Mesendoderm (in vitro differentiated cells): ENCODE measurements around the gene UGT1A1.

Experiments
- DNase-seq: peaks from one replicate; pipeline ENCODE4 v3.0.0; 2013
- H2AK5ac ChIP-seq: 2 replicates; pipeline ENCODE4 v1.6.1; 2013; ENCODE audit warnings: low read length, inconsistent platforms
- H2BK120ac ChIP-seq: 2 replicates; pipeline ENCODE4 v1.6.1; 2013; ENCODE audit warnings: low read depth, mild to moderate bottlenecking, low read length, moderate library complexity, mixed read lengths
- H2BK15ac ChIP-seq: replicated peaks from 2 replicates; pipeline ENCODE4 v1.6.1; 2013; ENCODE audit warnings: low read depth, mild to moderate bottlenecking, moderate library complexity
- H2BK5ac ChIP-seq: 2 replicates; pipeline ENCODE4 v1.6.1; 2013; ENCODE audit warnings: low read length, inconsistent platforms
- H3K18ac ChIP-seq: 2 replicates; pipeline ENCODE4 v1.6.1; 2013; ENCODE audit warnings: mild to moderate bottlenecking, low read length, mixed read lengths
- H3K23ac ChIP-seq: one replicate; pipeline ENCODE4 v1.6.1; 2013; ENCODE audit warnings: low read length
- H3K27ac ChIP-seq: 2 replicates; pipeline ENCODE4 v1.5.1; 2013; ENCODE audit warnings: low read depth, mild to moderate bottlenecking, inconsistent platforms, low read length, moderate library complexity
- H3K27me3 ChIP-seq: 2 replicates; pipeline ENCODE4 v1.6.1; 2013; ENCODE audit warnings: low read length, control low read depth, mild to moderate bottlenecking, inconsistent platforms; ENCODE audit not compliant: insufficient read depth, poor library complexity
- H3K36me3 ChIP-seq: 2 replicates; pipeline ENCODE4 v1.6.1; 2013; ENCODE audit warnings: low read length, inconsistent platforms; ENCODE audit not compliant: control insufficient read depth, insufficient read depth
- H3K4ac ChIP-seq: one replicate; pipeline ENCODE4 v1.6.1; 2013; ENCODE audit warnings: low read depth, mild to moderate bottlenecking, low read length, moderate library complexity
- H3K4me1 ChIP-seq: 2 replicates; pipeline ENCODE4 v1.6.1; 2013; ENCODE audit warnings: low read depth, low read length, inconsistent platforms; ENCODE audit not compliant: control insufficient read depth
- H3K4me2 ChIP-seq: 2 replicates; pipeline ENCODE4 v1.6.1; 2013; ENCODE audit warnings: low read length
- H3K4me3 ChIP-seq: 2 replicates; pipeline ENCODE4 v1.5.1; 2013; ENCODE audit warnings: mild to moderate bottlenecking, low read length
- H3K56ac ChIP-seq: one replicate; pipeline ENCODE4 v1.6.1; 2013; ENCODE audit warnings: low read length
- H3K79me1 ChIP-seq: 2 replicates; pipeline ENCODE4 v1.6.1; 2013; ENCODE audit warnings: low read length, inconsistent platforms
- H3K79me2 ChIP-seq: 2 replicates; pipeline ENCODE4 v1.6.1; 2013; ENCODE audit warnings: mild to moderate bottlenecking, low read length; ENCODE audit not compliant: control insufficient read depth, insufficient read depth
- H3K9ac ChIP-seq: 2 replicates; pipeline ENCODE4 v1.6.1; 2013; ENCODE audit warnings: low read length, inconsistent platforms
- H4K5ac ChIP-seq: one replicate; pipeline ENCODE4 v1.6.1; 2013; ENCODE audit warnings: low read length
- H4K8ac ChIP-seq: one replicate; pipeline ENCODE4 v1.6.1; 2013; ENCODE audit warnings: low read depth, mild to moderate bottlenecking, control low read depth, low read length, moderate library complexity
- WGBS: extraction: QIAGEN DNeasy Blood & Tissue Kit; methylation state at CpG from one replicate; pipeline ENCODE4 v1.1.7; 2013; ENCODE audit warnings: low lambda C conversion rate, missing lambda C conversion rate; ENCODE audit not compliant: insufficient coverage; ENCODE audit errors: extremely low coverage; 5-methylcytosine and 5-hydroxymethylcytosine counted together

Gene UGT1A1

GRCh38 chr2:233799087-233799665, 39.1 kb downstream of the UGT1A1 start:
- Histone ChIP-seq H3K4me1 (no peaks in the 10 kb centered on the region), H2AK5ac (no peak overlapping the region), H3K79me1 (no peaks in the 10 kb centered on the region), H3K23ac (no peak overlapping the region), H3K36me3 (no peaks in the 10 kb centered on the region), H2BK120ac (no peak overlapping the region), H3K4ac (no peak overlapping the region), H3K27ac (no peak overlapping the region), H2BK15ac (no peak overlapping the region), H3K56ac (no peak overlapping the region), H2BK5ac (no peak overlapping the region), H3K9ac (no peak overlapping the region), H3K27me3 (no peaks in the 10 kb centered on the region), H3K18ac (no peak overlapping the region), H4K5ac (no peak overlapping the region), H3K4me2 (no peak overlapping the region), H3K79me2 (no peaks in the 10 kb centered on the region), H4K8ac (no peak overlapping the region), H3K4me3 (no peak overlapping the region)
- no CpG with 5 or more reads among the region's 7 CpGs for WGBS
- DNase-seq = peak; percentile 3

GRCh38 chr2:233799716-233800115, 39.6 kb downstream of the UGT1A1 start:
- Histone ChIP-seq H3K27ac (no peak overlapping the region), H3K4me2 (no peak overlapping the region), H2BK120ac (no peak overlapping the region), H3K4me3 (no peak overlapping the region), H3K36me3 (no peaks in the 10 kb centered on the region), H4K8ac (no peak overlapping the region), H3K4ac (no peak overlapping the region), H2AK5ac (no peak overlapping the region), H3K56ac (no peak overlapping the region), H3K27me3 (no peaks in the 10 kb centered on the region), H4K5ac (no peak overlapping the region), H3K23ac (no peak overlapping the region), H3K4me1 (no peaks in the 10 kb centered on the region), H3K79me1 (no peaks in the 10 kb centered on the region), H2BK15ac (no peak overlapping the region), H2BK5ac (no peak overlapping the region), H3K79me2 (no peaks in the 10 kb centered on the region), H3K9ac (no peak overlapping the region), H3K18ac (no peak overlapping the region)
- DNase-seq = no peak
- WGBS = no CpG with 5 or more reads among the region's 5 CpGs

GRCh38 chr2:233800208-233800607, 40.1 kb downstream of the UGT1A1 start:
- Histone ChIP-seq H3K4me3 (no peak overlapping the region), H2AK5ac (no peak overlapping the region), H2BK15ac (no peak overlapping the region), H3K4ac (no peak overlapping the region), H3K56ac (no peak overlapping the region), H3K27ac (no peak overlapping the region), H3K79me2 (no peaks in the 10 kb centered on the region), H4K5ac (no peak overlapping the region), H2BK5ac (no peak overlapping the region), H3K79me1 (no peaks in the 10 kb centered on the region), H3K4me1 (no peaks in the 10 kb centered on the region), H3K27me3 (no peaks in the 10 kb centered on the region), H3K23ac (no peak overlapping the region), H3K18ac (no peak overlapping the region), H4K8ac (no peak overlapping the region), H3K4me2 (no peak overlapping the region), H3K36me3 (no peaks in the 10 kb centered on the region), H2BK120ac (no peak overlapping the region), H3K9ac (no peak overlapping the region)
- WGBS = no CpG with 5 or more reads among the region's 7 CpGs
- no peak for DNase-seq

GRCh38 chr2:233801357-233802131, 41.5 kb downstream of the UGT1A1 start:
- H3K79me1 ChIP-seq = no peaks in the 10 kb centered on the region
- H4K8ac ChIP-seq = no peak overlapping the region
- no peak overlapping the region for H3K56ac ChIP-seq
- H3K4ac ChIP-seq = no peak overlapping the region
- no peak overlapping the region for H3K23ac ChIP-seq
- H4K5ac ChIP-seq = no peak overlapping the region
- no peak overlapping the region for H3K27ac ChIP-seq
- H2BK5ac ChIP-seq = no peak overlapping the region
- H3K4me1 ChIP-seq = no peaks in the 10 kb centered on the region
- no peak overlapping the region for H3K4me2 ChIP-seq
- no peaks in the 10 kb centered on the region for H3K79me2 ChIP-seq
- H3K9ac ChIP-seq = no peak overlapping the region
- no CpG with 5 or more reads among the region's 9 CpGs for WGBS
- no peak overlapping the region for H2BK15ac ChIP-seq
- H3K27me3 ChIP-seq = no peaks in the 10 kb centered on the region
- H3K18ac ChIP-seq = no peak overlapping the region
- DNase-seq = peak; percentile 58
- no peak overlapping the region for H2AK5ac ChIP-seq
- H3K36me3 ChIP-seq = no peaks in the 10 kb centered on the region
- no peak overlapping the region for H2BK120ac ChIP-seq
- H3K4me3 ChIP-seq = no peak overlapping the region

GRCh38 chr2:233802132-233802815, 42.2 kb downstream of the UGT1A1 start:
- Histone ChIP-seq H3K4me1 (no peaks in the 10 kb centered on the region), H3K4me2 (no peak overlapping the region), H3K79me1 (no peaks in the 10 kb centered on the region), H3K4ac (no peak overlapping the region), H2BK120ac (no peak overlapping the region), H2BK15ac (no peak overlapping the region), H3K18ac (no peak overlapping the region), H3K9ac (no peak overlapping the region), H3K36me3 (no peaks in the 10 kb centered on the region), H4K5ac (no peak overlapping the region), H2BK5ac (no peak overlapping the region), H3K79me2 (no peaks in the 10 kb centered on the region), H3K23ac (no peak overlapping the region), H3K4me3 (no peak overlapping the region), H2AK5ac (no peak overlapping the region), H3K27me3 (no peaks in the 10 kb centered on the region), H3K27ac (no peak overlapping the region), H4K8ac (no peak overlapping the region), H3K56ac (no peak overlapping the region)
- no peak for DNase-seq
- WGBS = no CpG with 5 or more reads among the region's 3 CpGs
